ENCODE measurements around the gene NEURL3. TPM values are rescaled to one million over a fixed set of nuclear protein-coding genes. Genes with fewer than 3 reads are reported as not detected.
A peak's percentile ranks its signal among the peaks of the same experiment; 100 is the strongest.

The NEURL3 gene
- total RNA-seq, 3 donors from 2014 or later: 2.1 to 5.2 (median 2.3) TPM

DNA sequence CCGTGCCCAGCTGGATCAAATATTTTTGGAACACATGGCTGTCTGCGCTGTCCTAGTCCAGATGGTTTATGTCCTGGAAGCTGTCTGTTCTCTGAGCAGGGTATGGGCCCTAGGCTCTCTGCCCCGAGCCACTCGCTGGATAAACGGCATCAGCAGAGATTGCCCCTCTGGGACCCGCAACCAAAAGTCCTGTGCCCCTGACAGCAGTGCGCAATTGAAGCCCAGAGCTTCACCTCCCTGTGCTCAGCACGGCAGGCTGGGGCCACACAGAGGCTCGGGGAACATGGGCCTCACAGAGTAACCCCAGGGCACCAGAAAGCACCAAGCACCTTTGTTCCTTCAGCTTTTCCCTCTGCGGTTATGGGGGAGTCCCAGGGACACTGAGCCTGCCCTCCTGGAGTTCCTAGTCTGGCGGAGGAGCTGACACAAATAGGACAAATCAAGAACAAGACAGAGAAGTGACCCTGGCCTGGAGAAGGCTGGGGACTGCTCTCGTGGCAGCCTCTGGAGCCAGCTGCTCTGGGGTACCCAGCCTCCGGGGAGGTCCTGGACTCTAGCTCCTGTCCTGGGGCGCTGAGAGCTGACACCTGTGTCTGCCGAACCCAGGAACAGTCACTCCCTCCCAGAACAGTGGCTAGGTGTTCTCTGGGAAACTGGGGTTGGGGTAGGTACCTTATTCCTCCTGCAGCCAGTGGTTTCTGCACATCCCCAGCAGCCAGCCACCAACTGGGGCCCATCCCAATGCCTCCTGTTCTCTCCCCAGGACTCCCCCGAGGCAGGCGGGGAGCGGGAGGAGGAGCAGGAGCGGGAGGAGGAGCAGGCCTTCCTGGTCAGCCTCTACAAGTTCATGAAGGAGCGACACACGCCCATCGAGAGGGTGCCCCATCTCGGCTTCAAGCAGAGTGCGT is 43.7 kb upstream of the NEURL3 start:
- Histone ChIP-seq H3K4me1 (ENCODE audit: low read depth) (peaks cover under 1% of the 10 kb centered on the region), H3K9me3 (no peaks in the 10 kb centered on the region), H3K36me3 (ENCODE audit: low read depth) (no peaks in the 10 kb centered on the region), H3K4me3 (no peak overlapping the region)
- TF ChIP-seq, protein P1, sequence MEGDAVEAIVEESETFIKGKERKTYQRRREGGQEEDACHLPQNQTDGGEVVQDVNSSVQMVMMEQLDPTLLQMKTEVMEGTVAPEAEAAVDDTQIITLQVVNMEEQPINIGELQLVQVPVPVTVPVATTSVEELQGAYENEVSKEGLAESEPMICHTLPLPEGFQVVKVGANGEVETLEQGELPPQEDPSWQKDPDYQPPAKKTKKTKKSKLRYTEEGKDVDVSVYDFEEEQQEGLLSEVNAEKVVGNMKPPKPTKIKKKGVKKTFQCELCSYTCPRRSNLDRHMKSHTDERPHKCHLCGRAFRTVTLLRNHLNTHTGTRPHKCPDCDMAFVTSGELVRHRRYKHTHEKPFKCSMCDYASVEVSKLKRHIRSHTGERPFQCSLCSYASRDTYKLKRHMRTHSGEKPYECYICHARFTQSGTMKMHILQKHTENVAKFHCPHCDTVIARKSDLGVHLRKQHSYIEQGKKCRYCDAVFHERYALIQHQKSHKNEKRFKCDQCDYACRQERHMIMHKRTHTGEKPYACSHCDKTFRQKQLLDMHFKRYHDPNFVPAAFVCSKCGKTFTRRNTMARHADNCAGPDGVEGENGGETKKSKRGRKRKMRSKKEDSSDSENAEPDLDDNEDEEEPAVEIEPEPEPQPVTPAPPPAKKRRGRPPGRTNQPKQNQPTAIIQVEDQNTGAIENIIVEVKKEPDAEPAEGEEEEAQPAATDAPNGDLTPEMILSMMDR (IDR thresholded peaks at IDR 0.05): no peak
- intact Hi-C loops (cut with DNase I, micrococcal nuclease): loop anchor here in 1 of 2 donors (5.0 kb wide), 1 partner anchor 37 kb away; no protein-coding TSS in a partner anchor
- ATAC-seq (no peak), DNase-seq (peak in 1 of 3 donors; percentile 33)

DNA sequence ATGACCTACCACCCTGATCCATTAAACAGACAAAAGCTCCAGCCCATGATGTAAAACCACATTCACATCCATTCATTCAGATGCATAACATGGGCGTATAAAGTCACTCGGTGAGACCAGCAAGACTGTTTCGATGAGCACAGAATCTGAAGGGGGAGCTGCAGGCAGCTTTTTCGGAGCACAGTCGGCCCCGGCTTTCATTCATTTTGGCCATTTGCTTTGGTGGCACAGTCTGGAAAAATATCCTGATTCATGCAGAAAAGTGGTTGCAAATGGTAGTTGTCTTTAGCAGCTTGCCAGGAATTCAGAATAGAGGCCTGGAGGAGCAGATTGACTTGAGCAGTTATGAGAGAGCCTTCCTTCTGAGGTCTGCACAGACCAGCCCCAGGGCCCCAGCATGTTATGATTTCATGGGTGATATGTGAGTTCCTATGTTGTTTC is 42.6 kb upstream of the NEURL3 start:
- DNase-seq (peak in 1 of 3 donors; percentile 5), ATAC-seq (no peak)
- TF ChIP-seq, protein P1 (IDR thresholded peaks at IDR 0.05): no peak
- intact Hi-C loops (cut with DNase I, micrococcal nuclease): loop anchor here in 1 of 2 donors (5.0 kb wide), 1 partner anchor 35 kb away; no protein-coding TSS in a partner anchor
- Histone ChIP-seq H3K36me3 (ENCODE audit: low read depth) (no peaks in the 10 kb centered on the region), H3K9me3 (no peaks in the 10 kb centered on the region), H3K4me1 (ENCODE audit: low read depth) (no peaks in the 10 kb centered on the region), H3K4me3 (no peak overlapping the region)

DNA sequence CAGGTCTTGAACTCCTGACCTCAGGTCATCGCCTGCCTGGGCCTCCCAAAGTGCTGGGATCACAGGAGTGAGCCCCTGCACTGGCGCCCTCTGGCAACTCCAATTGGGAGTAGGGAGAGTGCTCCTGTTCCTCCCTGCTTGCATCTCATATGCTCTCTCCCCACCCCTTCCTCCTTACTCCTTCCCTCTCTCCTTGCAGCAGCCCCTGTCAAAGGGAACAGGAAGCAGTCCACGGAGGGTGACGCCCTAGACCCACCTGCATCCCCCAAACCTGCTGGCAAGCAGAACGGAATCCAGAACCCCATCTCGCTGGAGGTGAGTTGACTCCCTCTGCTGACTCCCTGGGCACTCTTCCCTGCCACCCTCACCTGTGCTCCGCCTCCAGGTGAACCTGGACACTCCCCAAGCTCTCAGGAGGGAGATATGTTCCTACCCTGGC is 42.1 kb upstream of the NEURL3 start:
- DNase-seq (peak in 2 of 3 donors; percentile 29 to 40), ATAC-seq (peak; percentile 23)
- Histone ChIP-seq H3K4me1 (ENCODE audit: low read depth) (no peaks in the 10 kb centered on the region), H3K9me3 (no peaks in the 10 kb centered on the region), H3K36me3 (ENCODE audit: low read depth) (no peaks in the 10 kb centered on the region), H3K4me3 (no peak overlapping the region)
- intact Hi-C loops (cut with DNase I, micrococcal nuclease): loop anchor here in 1 of 2 donors (5.0 kb wide), 1 partner anchor 35 kb away; no protein-coding TSS in a partner anchor
- TF ChIP-seq, protein P1 (IDR thresholded peaks at IDR 0.05): no peak

DNA sequence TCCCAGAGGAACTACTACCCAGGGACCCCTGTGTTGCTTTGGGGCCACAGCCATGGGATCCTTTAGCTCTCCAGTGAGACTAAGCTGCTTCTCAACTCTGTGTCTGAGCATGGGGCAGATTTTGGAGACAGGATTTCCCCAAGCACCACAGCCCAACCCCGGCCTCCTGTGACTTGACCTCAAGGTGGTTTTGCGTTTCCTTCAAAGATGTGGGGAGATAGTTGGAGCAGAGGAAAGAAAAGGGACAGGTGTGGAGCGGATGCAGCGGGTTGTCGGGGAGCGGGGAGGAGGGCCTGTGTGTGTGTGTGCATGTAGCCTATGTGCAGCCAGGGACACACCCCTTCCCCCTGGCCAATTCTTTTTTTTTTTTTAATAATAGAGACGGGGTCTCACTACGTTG is 41.6 kb upstream of the NEURL3 start:
- no peak overlapping the region for H3K4me3 ChIP-seq
- H3K36me3 ChIP-seq (ENCODE audit: low read depth): no peaks in the 10 kb centered on the region
- DNase-seq (no peak), ATAC-seq (no peak)
- H3K4me1 ChIP-seq (ENCODE audit: low read depth): no peaks in the 10 kb centered on the region
- no peaks in the 10 kb centered on the region for H3K9me3 ChIP-seq
- intact Hi-C loops (cut with DNase I, micrococcal nuclease): loop anchor here in 1 of 2 donors (5.0 kb wide), 1 partner anchor 34 kb away; no protein-coding TSS in a partner anchor
- TF ChIP-seq, protein P1 (IDR thresholded peaks at IDR 0.05): no peak

DNA sequence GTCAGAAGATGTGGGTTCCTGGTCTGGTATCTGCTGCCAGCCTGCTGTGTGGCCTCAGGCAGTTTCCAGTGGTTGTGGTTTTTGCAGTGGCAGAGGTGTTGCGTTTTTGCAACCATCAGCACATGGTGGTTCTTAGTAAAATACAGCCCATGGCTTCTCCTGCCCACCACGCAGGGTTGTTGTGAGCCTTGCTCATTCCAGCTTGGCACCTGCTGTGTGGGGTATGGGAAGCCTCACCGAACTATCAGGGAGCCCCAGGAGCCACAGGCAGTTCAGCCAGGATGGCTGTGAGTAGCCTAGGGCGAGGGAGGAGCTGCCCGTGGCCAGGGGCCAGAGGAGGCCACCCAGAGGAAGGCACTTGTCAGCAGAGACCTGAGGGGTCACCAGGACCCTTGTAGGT is 41.2 kb upstream of the NEURL3 start:
- Histone ChIP-seq H3K9me3 (no peaks in the 10 kb centered on the region), H3K36me3 (ENCODE audit: low read depth) (no peaks in the 10 kb centered on the region), H3K4me1 (ENCODE audit: low read depth) (no peaks in the 10 kb centered on the region), H3K4me3 (no peak overlapping the region)
- no peak for ATAC-seq
- DNase-seq: peak in 1 of 3 donors; percentile 16
- TF ChIP-seq, protein P1 (IDR thresholded peaks at IDR 0.05): no peak
- intact Hi-C loops (cut with DNase I, micrococcal nuclease): loop anchor here in 1 of 2 donors (5.0 kb wide), 1 partner anchor 34 kb away; no protein-coding TSS in a partner anchor
